Liver (tissue), 9 donors: Measurements from ENCODE around the gene ERCC6L2. TPM values are rescaled to one million over a fixed set of nuclear protein-coding genes. Genes with fewer than 3 reads are reported as not detected.

ENCODE experiments used
- DNase-seq: peaks from one replicate; pipeline ENCODE4 v3.0.0-alpha.2; 2017; ENCODE audit warnings: low spot score
- H3K27ac ChIP-seq, 2 donors: one replicate each; pipeline ENCODE4 v1.7.0; 2013; ENCODE audit warnings: inconsistent platforms in 2 of 2, low read length in 2 of 2, control low read depth in 1 of 2, low read depth in 1 of 2, mild to moderate bottlenecking in 1 of 2
- H3K27me3 ChIP-seq, 4 donors: one replicate each; pipeline versions ENCODE4 v1.6.1 to v1.7.0; 2013; ENCODE audit warnings: low read length in 3 of 4, inconsistent platforms in 1 of 4, mild to moderate bottlenecking in 1 of 4, moderate library complexity in 1 of 4; ENCODE audit not compliant: control insufficient read depth in 4 of 4, insufficient read depth in 4 of 4
- H3K36me3 ChIP-seq, 4 donors: one replicate each; pipeline versions ENCODE4 v1.6.1 to v1.7.0; 2013; ENCODE audit warnings: low read length in 3 of 4, mild to moderate bottlenecking in 3 of 4, low read depth in 1 of 4, moderate library complexity in 1 of 4; ENCODE audit not compliant: control insufficient read depth in 4 of 4, insufficient read depth in 3 of 4
- H3K4me1 ChIP-seq, 4 donors: one replicate each; pipeline versions ENCODE4 v1.6.1 to v1.7.0; 2013; ENCODE audit warnings: low read length in 3 of 4, mild to moderate bottlenecking in 3 of 4, moderate library complexity in 1 of 4; ENCODE audit not compliant: control insufficient read depth in 4 of 4, insufficient read depth in 4 of 4
- H3K4me3 ChIP-seq, 3 donors: one replicate each; pipeline versions ENCODE4 v1.6.1 to v1.7.0; 2013; ENCODE audit warnings: low read length in 3 of 3, control low read depth in 1 of 3, low read depth in 1 of 3, mild to moderate bottlenecking in 1 of 3
- H3K9ac ChIP-seq, 2 donors: one replicate each; pipeline ENCODE4 v1.7.0; 2013; ENCODE audit warnings: low read length in 2 of 2, mild to moderate bottlenecking in 2 of 2, moderate library complexity in 2 of 2, control low read depth in 1 of 2, low read depth in 1 of 2
- H3K9me3 ChIP-seq, 4 donors: one replicate each; pipeline versions ENCODE4 v1.6.1 to v1.7.0; 2013; ENCODE audit warnings: low read length in 3 of 4; ENCODE audit not compliant: control insufficient read depth in 4 of 4
- FOXA1 ChIP-seq: IDR thresholded peaks from 2 replicates; pipeline ENCODE4 v1.6.1; 2016; ENCODE audit warnings: antibody characterized with exemption
- FOXA2 ChIP-seq: IDR thresholded peaks from 2 replicates; pipeline ENCODE4 v1.6.1; 2016; ENCODE audit warnings: antibody characterized with exemption
- GABPA ChIP-seq, 2 donors: IDR thresholded peaks in 1 of 2; conservative IDR thresholded peaks in 1 of 2; 2 replicates each; pipeline ENCODE4 v1.6.1; 2016; ENCODE audit warnings: antibody characterized with exemption in 2 of 2, mild to moderate bottlenecking in 1 of 2, moderate library complexity in 1 of 2
- HNF4A ChIP-seq, 2 donors: conservative IDR thresholded peaks; 2 replicates each; pipeline ENCODE4 v1.6.1; 2016; ENCODE audit warnings: antibody characterized with exemption in 2 of 2, mild to moderate bottlenecking in 2 of 2
- HNF4G ChIP-seq: IDR thresholded peaks from 2 replicates; pipeline ENCODE4 v1.6.1; 2016; ENCODE audit warnings: antibody characterized with exemption
- JUND ChIP-seq, 2 donors: IDR thresholded peaks; 2 replicates each; pipeline ENCODE4 v1.6.1; 2016; ENCODE audit warnings: antibody characterized with exemption in 2 of 2
- NR2F2 ChIP-seq: IDR thresholded peaks from 2 replicates; pipeline ENCODE4 v1.6.1; 2016; ENCODE audit warnings: antibody characterized with exemption
- RAD21 ChIP-seq, 2 donors: IDR thresholded peaks; 2 replicates each; pipeline ENCODE4 v1.6.1; 2016; ENCODE audit warnings: antibody characterized with exemption in 2 of 2, mild to moderate bottlenecking in 2 of 2
- RXRA ChIP-seq, 2 donors: IDR thresholded peaks; 2 replicates each; pipeline ENCODE4 v1.6.1; 2017 to 2018; ENCODE audit warnings: antibody characterized with exemption in 2 of 2, mild to moderate bottlenecking in 1 of 2
- SP1 ChIP-seq: IDR thresholded peaks from 2 replicates; pipeline ENCODE4 v1.6.1; 2018; ENCODE audit warnings: antibody characterized with exemption, mild to moderate bottlenecking
- YY1 ChIP-seq: IDR thresholded peaks from 2 replicates; pipeline ENCODE4 v1.6.1; 2016; ENCODE audit warnings: antibody characterized with exemption, mild to moderate bottlenecking
- WGBS: extraction: QIAGEN DNeasy Blood & Tissue Kit; methylation state at CpG from one replicate; pipeline ENCODE4 v1.1.7; 2013; 5-methylcytosine and 5-hydroxymethylcytosine counted together
- polyA plus RNA-seq, 2 donors: library from polyadenylated mRNA; stranded (reverse) in 1 of 2; unstranded in 1 of 2; fragments of 200-250 nt in 1 of 2; fragments of >200 nt in 1 of 2; fragmentation: Nextera tagmentation in 1 of 2; extraction: Ambion mirVana in 1 of 2; gene quantifications; one replicate each; pipeline versions ENCODE4 v1.2.1 to v1.2.3, GENCODE V29; 2013 to 2015
- total RNA-seq, 2 donors: library from RNA; depleted of rRNA; stranded (reverse); fragments of >200 nt; gene quantifications; one replicate each; pipeline ENCODE4 v1.2.3, GENCODE V29; 2014
- TF ChIP-seq, protein P1 (sequence below): IDR thresholded peaks from 2 replicates; pipeline ENCODE4 v1.6.1; 2016; ENCODE audit warnings: antibody characterized with exemption
- TF ChIP-seq, protein P2 (sequence below): IDR thresholded peaks from 2 replicates; pipeline ENCODE4 v1.6.1; 2016; ENCODE audit warnings: antibody characterized with exemption
- TF ChIP-seq, protein P3 (sequence below): IDR thresholded peaks from 2 replicates; pipeline ENCODE4 v1.6.1; 2016; ENCODE audit warnings: antibody characterized with exemption, mild to moderate bottlenecking
- TF ChIP-seq, protein P4 (sequence below): IDR thresholded peaks from 2 replicates; pipeline ENCODE4 v1.6.1; 2016; ENCODE audit warnings: antibody characterized with exemption
- donor health status: healthy.
- donor health status: healthy.
- donor health status: healthy.
- donor health status: healthy.
- donor health status: healthy.

The ERCC6L2 gene
- total and polyA plus RNA-seq, 4 donors: 4.7 to 46.0 (median 22.0) TPM

DNA sequence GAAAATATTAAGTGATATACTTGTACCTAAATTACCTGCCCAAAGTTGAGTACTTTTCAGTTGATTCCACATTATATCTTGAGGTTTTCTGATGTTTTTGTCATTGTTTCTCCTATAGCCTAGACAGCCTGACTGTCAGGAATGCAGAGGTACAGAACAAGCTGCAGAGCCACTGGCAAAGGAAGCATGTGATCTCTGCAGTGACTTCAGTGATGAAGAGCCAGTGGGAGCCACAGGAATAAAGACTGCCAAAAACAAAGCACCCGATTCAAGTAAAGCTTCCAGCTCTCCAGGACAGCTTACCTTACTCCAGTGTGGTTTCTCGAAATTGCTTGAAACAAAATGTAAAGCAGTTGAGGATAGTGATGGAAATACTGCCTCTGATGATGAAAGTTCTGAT, 96.3 kb downstream of the ERCC6L2 start:
- H3K9ac ChIP-seq: no peak overlapping the region
- no peaks in the 10 kb centered on the region for H3K9me3 ChIP-seq
- H3K36me3 ChIP-seq: peaks cover 0 to 18% (median 10%) of the 10 kb centered on the region in 4 donors
- TF ChIP-seq FOXA1 (no peak), HNF4A (conservative IDR thresholded peaks at IDR 0.05) (no peak)
- TF ChIP-seq, protein P1, sequence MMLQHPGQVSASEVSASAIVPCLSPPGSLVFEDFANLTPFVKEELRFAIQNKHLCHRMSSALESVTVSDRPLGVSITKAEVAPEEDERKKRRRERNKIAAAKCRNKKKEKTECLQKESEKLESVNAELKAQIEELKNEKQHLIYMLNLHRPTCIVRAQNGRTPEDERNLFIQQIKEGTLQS: no peak
- no peaks in the 10 kb centered on the region for H3K27me3 ChIP-seq
- H3K27ac ChIP-seq: no peak overlapping the region
- 92% methylated on average over 2 of the region's 2 CpGs for WGBS
- H3K4me3 ChIP-seq: no peak overlapping the region
- DNase-seq: no peak
- no peaks in the 10 kb centered on the region for H3K4me1 ChIP-seq

DNA sequence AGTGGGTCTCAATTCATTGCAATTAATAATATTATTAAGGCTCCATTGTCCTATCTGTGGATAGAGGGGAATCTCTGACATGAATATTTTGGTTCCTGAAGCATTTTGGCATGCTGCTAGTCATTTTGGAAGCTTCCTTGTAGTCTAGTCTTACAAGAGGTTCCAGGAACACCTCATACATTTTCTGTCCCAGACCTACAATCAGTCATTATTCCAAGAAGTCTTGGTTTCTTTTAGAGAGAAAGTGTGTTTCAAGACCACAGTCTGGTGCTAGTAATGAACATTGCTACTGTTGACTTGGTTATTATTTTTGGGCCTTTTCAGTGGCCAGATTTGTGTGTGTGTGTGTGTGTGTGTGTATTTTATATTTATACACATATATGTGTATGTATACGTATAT, 98.9 kb downstream of the ERCC6L2 start:
- no peak for TF ChIP-seq RAD21 (IDR thresholded peaks at IDR 0.05)
- no peak for TF ChIP-seq HNF4G
- no peak for TF ChIP-seq GABPA (IDR thresholded peaks at IDR 0.05 in 1 of 2, conservative IDR thresholded peaks at IDR 0.05 in 1 of 2)
- TF ChIP-seq, protein P2, sequence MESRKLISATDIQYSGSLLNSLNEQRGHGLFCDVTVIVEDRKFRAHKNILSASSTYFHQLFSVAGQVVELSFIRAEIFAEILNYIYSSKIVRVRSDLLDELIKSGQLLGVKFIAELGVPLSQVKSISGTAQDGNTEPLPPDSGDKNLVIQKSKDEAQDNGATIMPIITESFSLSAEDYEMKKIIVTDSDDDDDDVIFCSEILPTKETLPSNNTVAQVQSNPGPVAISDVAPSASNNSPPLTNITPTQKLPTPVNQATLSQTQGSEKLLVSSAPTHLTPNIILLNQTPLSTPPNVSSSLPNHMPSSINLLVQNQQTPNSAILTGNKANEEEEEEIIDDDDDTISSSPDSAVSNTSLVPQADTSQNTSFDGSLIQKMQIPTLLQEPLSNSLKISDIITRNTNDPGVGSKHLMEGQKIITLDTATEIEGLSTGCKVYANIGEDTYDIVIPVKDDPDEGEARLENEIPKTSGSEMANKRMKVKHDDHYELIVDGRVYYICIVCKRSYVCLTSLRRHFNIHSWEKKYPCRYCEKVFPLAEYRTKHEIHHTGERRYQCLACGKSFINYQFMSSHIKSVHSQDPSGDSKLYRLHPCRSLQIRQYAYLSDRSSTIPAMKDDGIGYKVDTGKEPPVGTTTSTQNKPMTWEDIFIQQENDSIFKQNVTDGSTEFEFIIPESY: no peak
- no peak for TF ChIP-seq RXRA (IDR thresholded peaks at IDR 0.05)
- TF ChIP-seq HNF4A (conservative IDR thresholded peaks at IDR 0.05): no peak
- no peak for TF ChIP-seq YY1
- TF ChIP-seq FOXA2: no peak
- TF ChIP-seq NR2F2: no peak
- no peak for TF ChIP-seq FOXA1
- TF ChIP-seq, protein P1: no peak
- TF ChIP-seq, protein P3, sequence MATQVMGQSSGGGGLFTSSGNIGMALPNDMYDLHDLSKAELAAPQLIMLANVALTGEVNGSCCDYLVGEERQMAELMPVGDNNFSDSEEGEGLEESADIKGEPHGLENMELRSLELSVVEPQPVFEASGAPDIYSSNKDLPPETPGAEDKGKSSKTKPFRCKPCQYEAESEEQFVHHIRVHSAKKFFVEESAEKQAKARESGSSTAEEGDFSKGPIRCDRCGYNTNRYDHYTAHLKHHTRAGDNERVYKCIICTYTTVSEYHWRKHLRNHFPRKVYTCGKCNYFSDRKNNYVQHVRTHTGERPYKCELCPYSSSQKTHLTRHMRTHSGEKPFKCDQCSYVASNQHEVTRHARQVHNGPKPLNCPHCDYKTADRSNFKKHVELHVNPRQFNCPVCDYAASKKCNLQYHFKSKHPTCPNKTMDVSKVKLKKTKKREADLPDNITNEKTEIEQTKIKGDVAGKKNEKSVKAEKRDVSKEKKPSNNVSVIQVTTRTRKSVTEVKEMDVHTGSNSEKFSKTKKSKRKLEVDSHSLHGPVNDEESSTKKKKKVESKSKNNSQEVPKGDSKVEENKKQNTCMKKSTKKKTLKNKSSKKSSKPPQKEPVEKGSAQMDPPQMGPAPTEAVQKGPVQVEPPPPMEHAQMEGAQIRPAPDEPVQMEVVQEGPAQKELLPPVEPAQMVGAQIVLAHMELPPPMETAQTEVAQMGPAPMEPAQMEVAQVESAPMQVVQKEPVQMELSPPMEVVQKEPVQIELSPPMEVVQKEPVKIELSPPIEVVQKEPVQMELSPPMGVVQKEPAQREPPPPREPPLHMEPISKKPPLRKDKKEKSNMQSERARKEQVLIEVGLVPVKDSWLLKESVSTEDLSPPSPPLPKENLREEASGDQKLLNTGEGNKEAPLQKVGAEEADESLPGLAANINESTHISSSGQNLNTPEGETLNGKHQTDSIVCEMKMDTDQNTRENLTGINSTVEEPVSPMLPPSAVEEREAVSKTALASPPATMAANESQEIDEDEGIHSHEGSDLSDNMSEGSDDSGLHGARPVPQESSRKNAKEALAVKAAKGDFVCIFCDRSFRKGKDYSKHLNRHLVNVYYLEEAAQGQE: no peak
- no peak for TF ChIP-seq SP1
- no peak for TF ChIP-seq JUND (IDR thresholded peaks at IDR 0.05)
- TF ChIP-seq, protein P4, sequence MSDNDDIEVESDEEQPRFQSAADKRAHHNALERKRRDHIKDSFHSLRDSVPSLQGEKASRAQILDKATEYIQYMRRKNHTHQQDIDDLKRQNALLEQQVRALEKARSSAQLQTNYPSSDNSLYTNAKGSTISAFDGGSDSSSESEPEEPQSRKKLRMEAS: no peak
- H3K4me1 ChIP-seq: no peaks in the 10 kb centered on the region
- no peaks in the 10 kb centered on the region for H3K9me3 ChIP-seq
- 99% methylated on average over 1 of the region's 1 CpG for WGBS
- no peak overlapping the region for H3K9ac ChIP-seq
- peaks cover 0 to 17% (median 10%) of the 10 kb centered on the region in 4 donors for H3K36me3 ChIP-seq
- H3K4me3 ChIP-seq: no peak overlapping the region
- DNase-seq: no peak
- no peak overlapping the region for H3K27ac ChIP-seq
- no peaks in the 10 kb centered on the region for H3K27me3 ChIP-seq
